GM06990 (cell line): ENCODE data around the gene FTCD.
"Not testable (repeated sequence)": the region's sequence is repeated elsewhere in the genome, so short reads cannot be mapped to it uniquely, and the experiment has no call there.

ENCODE experiments used
- DNase-seq: peaks from one replicate; pipeline ENCODE4 v3.0.0-alpha.2; 2011; ENCODE audit not compliant: insufficient read length; ENCODE audit errors: extremely low read depth
- H3K27me3 ChIP-seq: replicated peaks from 2 replicates; pipeline ENCODE4 v1.6.0; 2011; ENCODE audit warnings: low read length; ENCODE audit not compliant: control insufficient read depth, insufficient read depth
- H3K36me3 ChIP-seq: 2 replicates; pipeline ENCODE4 v1.5.1; 2011; ENCODE audit warnings: low read length; ENCODE audit not compliant: control insufficient read depth, insufficient read depth
- H3K4me3 ChIP-seq: replicated peaks from 2 replicates; pipeline ENCODE4 v1.5.1; 2011; ENCODE audit warnings: low read depth, mild to moderate bottlenecking, control low read depth, low read length
- CTCF ChIP-seq: IDR thresholded peaks from 2 replicates; pipeline ENCODE4 v1.5.1; 2011; ENCODE audit warnings: low read length, control low read depth, mild to moderate bottlenecking, inconsistent platforms; ENCODE audit not compliant: insufficient read depth, poor library complexity, severe bottlenecking

Gene FTCD

DNA sequence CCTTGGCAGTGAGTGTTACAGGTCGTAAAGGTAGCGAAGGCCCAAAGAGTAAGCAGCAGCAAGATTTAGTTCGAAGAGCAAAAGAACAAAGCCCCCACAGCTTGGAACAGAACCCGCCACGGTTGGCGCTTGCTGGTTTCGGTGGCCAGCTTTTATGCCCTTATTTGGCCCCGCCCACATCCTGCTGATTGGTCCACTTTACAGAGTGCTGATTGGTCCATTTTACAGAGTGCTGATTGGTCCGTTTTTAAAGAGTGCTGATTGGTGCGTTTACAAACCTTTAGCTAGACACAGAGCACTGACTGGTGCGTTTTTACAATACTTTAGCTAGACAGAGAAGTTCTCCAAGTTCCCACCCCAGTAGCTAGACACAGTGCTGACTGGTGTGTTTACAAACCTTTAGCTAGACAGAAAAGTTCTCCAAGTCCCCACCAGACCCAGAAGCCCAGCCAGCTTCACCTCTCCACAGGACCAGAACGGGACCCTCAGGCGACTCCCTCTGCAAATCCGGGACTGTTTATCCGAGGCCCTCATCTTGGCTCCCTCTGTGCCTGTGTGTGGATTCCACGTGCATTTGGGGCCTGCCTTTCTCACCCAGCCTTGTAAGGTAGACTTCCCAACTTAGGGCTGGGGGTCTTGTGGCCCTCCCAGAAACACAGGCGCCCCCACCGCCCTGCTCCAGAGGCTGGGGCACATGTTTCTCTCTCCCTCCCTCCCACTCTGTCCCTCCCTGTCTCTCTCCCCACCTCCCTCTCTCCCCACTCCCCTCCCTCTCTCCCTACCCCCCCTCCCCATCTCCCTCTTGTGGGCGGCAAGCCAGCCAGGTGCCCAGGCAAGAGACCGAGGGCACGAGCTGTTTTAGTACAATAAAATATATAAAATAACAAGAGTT, 12.6 kb downstream of the FTCD start:
- H3K4me3 ChIP-seq: no peak overlapping the region
- H3K27me3 ChIP-seq: no peaks in the 10 kb centered on the region
- DNase-seq: no peak
- TF ChIP-seq CTCF: no peak
- H3K36me3 ChIP-seq: no peaks in the 10 kb centered on the region

- DNase-seq: no peak
- Histone ChIP-seq H3K36me3 (no peaks in the 10 kb centered on the region), H3K27me3 (no peaks in the 10 kb centered on the region), H3K4me3 (no peak overlapping the region)
- no peak for TF ChIP-seq CTCF
Observed at GRCh38 chr21:46141767-46142581, 13.4 kb downstream of the FTCD start.

GRCh38 chr21:46140352-46141003, 14.9 kb downstream of the FTCD start:
- not testable (repeated sequence) for DNase-seq, H3K4me3 ChIP-seq, H3K27me3 ChIP-seq, H3K36me3 ChIP-seq

GRCh38 chr21:46139686-46140085, 15.7 kb downstream of the FTCD start:
- Histone ChIP-seq H3K36me3 (no peaks in the 10 kb centered on the region), H3K4me3 (no peak overlapping the region), H3K27me3 (no peaks in the 10 kb centered on the region)
- no peak for TF ChIP-seq CTCF
- no peak for DNase-seq

DNA sequence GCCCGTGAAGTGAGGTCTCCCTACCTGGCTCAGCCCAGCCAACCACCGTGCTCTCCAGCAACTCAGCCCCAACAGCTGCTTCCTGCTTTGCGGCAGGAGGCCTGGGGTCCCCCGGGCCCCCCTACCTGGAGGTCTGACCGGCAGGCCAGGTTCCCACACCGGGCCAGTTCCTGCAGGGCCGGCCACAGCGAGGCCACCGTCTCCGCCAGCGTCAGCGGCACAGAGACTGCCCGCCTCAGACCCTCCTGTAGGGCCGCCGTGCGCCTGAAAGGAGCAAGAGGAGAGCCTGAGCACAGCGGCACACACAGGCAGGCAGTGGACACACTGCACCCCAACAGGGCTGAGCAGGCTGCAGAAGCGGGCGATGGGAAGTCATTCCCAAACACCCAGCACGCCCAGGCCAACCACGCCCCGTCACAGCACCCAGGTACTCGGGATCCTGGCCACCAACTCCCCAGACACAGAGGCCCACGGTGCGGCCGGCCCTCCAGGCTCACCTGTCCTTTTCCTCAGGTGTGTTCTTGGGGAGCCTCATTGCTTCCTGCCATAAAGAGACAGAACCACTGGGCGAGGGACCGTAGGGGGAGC, 16.9 kb downstream of the FTCD start:
- no peak for DNase-seq
- H3K4me3 ChIP-seq: no peak overlapping the region

More for the DNA sequence above, 16.9 kb downstream of the FTCD start:
- H3K36me3 ChIP-seq: no peaks in the 10 kb centered on the region
- no peak for TF ChIP-seq CTCF
- no peaks in the 10 kb centered on the region for H3K27me3 ChIP-seq
